ENCODE results near the gene CDC42BPA. TPM values are rescaled to one million over a fixed set of nuclear protein-coding genes. Genes with fewer than 3 reads are reported as not detected.

Gene CDC42BPA
- polyA plus RNA-seq, 2 of the 4 experiments (the other 2 are of a cell fraction), result 11.4 to 28.4 TPM

- 0 out of 3 replicates have a peak overlapping the region, but pooled peaks have one; percentile 1 for H3K4me2 ChIP-seq
- no peak for DNase-seq (ENCODE audit: low read depth in 1 of 2, low spot score in 1 of 2)
- peaks cover 13% of the 10 kb centered on the region for H3K4me1 ChIP-seq
- FAIRE-seq, result no peak
- peak in 1 of 2 experiments; percentile 38; a peak in 2 of 6 replicates for ATAC-seq
- H3K27ac ChIP-seq, result peak overlapping the region in 1 of 2 experiments; percentile 15; a peak in 3 of 6 replicates
- WGBS (ENCODE audit: missing lambda C conversion rate), result 0% methylated on average over 1 of the region's 1 CpG
- no peak overlapping the region for H3K4me3 ChIP-seq
- ChIA-PET POLR2A (no interaction called here), CTCF (no interaction called here)
- no peaks in the 10 kb centered on the region for H3K9me3 ChIP-seq
- no peak for TF ChIP-seq JUNB (IDR thresholded peaks at IDR 0.05)
Measured at GRCh38 chr1:227351443-227351842, 33.2 kb upstream of the CDC42BPA start.

- H3K4me1 ChIP-seq, result peaks cover 8% of the 10 kb centered on the region; the same call in 2 of the 3 replicates
- H3K27ac ChIP-seq, result no peak overlapping the region
- ChIA-PET CTCF (no interaction called here), POLR2A (no interaction called here)
- DNase-seq (ENCODE audit: low read depth in 1 of 2, low spot score in 1 of 2), result no peak
- 90% methylated on average over 3 of the region's 3 CpGs for WGBS (ENCODE audit: missing lambda C conversion rate)
- no peaks in the 10 kb centered on the region for H3K9me3 ChIP-seq
- no peak overlapping the region for H3K4me3 ChIP-seq
- H3K4me2 ChIP-seq, result no peak overlapping the region
- ATAC-seq, result no peak
- TF ChIP-seq NFE2L2 (conservative IDR thresholded peaks at IDR 0.05; ENCODE audit: low read length) (no peak), ELK1 (IDR thresholded peaks at IDR 0.05; ENCODE audit: low read depth, low read length) (no peak), RAD21 (conservative IDR thresholded peaks at IDR 0.05 in 1 of 2, IDR thresholded peaks at IDR 0.05 in 1 of 2) (no peak), TP53 (CRISPR knock-in tag; IDR thresholded peaks at IDR 0.05) (no peak), NPAS2 (CRISPR knock-in tag; IDR thresholded peaks at IDR 0.05; ENCODE audit: borderline replicate concordance) (no peak), MAX (IDR thresholded peaks at IDR 0.05) (no peak)
- no peak for FAIRE-seq
Measured at GRCh38 chr1:227349967-227350366, 31.7 kb upstream of the CDC42BPA start.

GRCh38 chr1:227343727-227344551, 25.6 kb upstream of the CDC42BPA start:
- DNase-seq (ENCODE audit: low read depth in 1 of 2, low spot score in 1 of 2), result peak; percentile 32 to 58
- POLR2A ChIA-PET, result interaction anchor here (0.7 to 1.2 kb wide), 2 partner anchors 25 to 31 kb away, joined by 3 to 12 read pairs; no protein-coding TSS in a partner anchor
- ATAC-seq, result peak; percentile 86 to 98
- Histone ChIP-seq H3K27ac (peak overlapping the region; percentile 65 to 68), H3K9me3 (peaks cover 9% of the 10 kb centered on the region; the same call in 1 of the 3 replicates), H3K4me1 (peaks cover 17% of the 10 kb centered on the region), H3K4me3 (no peak overlapping the region), H3K4me2 (peak overlapping the region; percentile 49)
- peak; percentile 46 for FAIRE-seq
- 8% methylated on average over 3 of the region's 3 CpGs for WGBS (ENCODE audit: missing lambda C conversion rate)
- CTCF ChIA-PET, result interaction anchor here (1.3 to 3.9 kb wide), 2 partner anchors 13 to 105 kb away, joined by 4 to 14 read pairs; no protein-coding TSS in a partner anchor
- TF ChIP-seq RAD21 (conservative IDR thresholded peaks at IDR 0.05 in 1 of 2, IDR thresholded peaks at IDR 0.05 in 1 of 2), result peak in 1 of 2 experiments; percentile 35; a peak in 1 of 5 replicates
- no peak for TF ChIP-seq KDM1A (IDR thresholded peaks at IDR 0.05; ENCODE audit: low read depth)
- 0 out of 5 replicates have a peak, but pooled peaks of 1 of the 2 experiments have one; percentile 18 for TF ChIP-seq JUN (IDR thresholded peaks at IDR 0.05)
- peak; percentile 37; the same call in 1 of the 2 replicates for TF ChIP-seq JUNB (IDR thresholded peaks at IDR 0.05)
- no peak for TF ChIP-seq KDM5A (IDR thresholded peaks at IDR 0.05)
- TF ChIP-seq FOSL2 (IDR thresholded peaks at IDR 0.05), result no peak
- TF ChIP-seq FOSL2 (CRISPR knock-in tag; IDR thresholded peaks at IDR 0.05), result peak; percentile 61
- peak; percentile 70 to 82; a peak in 3 of 4 replicates for TF ChIP-seq CEBPB (IDR thresholded peaks at IDR 0.05)
- TF ChIP-seq MAZ (IDR thresholded peaks at IDR 0.05; ENCODE audit: borderline replicate concordance, low read depth, low read length), result no peak
- peak; percentile 89 for TF ChIP-seq MAFK (IDR thresholded peaks at IDR 0.05; ENCODE audit: partially characterized antibody)
- TF ChIP-seq HES2 (IDR thresholded peaks at IDR 0.05), result peak; percentile 21; the same call in 1 of the 2 replicates

- POLR2A ChIA-PET, result interaction anchor here (1.2 kb wide), 1 partner anchor 24 kb away, joined by 12 read pairs; no protein-coding TSS in a partner anchor
- H3K9me3 ChIP-seq, result peaks cover 9% of the 10 kb centered on the region; the same call in 1 of the 3 replicates
- H3K27ac ChIP-seq, result peak overlapping the region; percentile 30 to 68; a peak in 3 of 6 replicates
- ATAC-seq (no peak), FAIRE-seq (no peak), DNase-seq (ENCODE audit: low read depth in 1 of 2, low spot score in 1 of 2) (no peak)
- H3K4me3 ChIP-seq, result no peak overlapping the region
- TF ChIP-seq E2F6 (IDR thresholded peaks at IDR 0.05; ENCODE audit: borderline replicate concordance, low read depth), result no peak
- no peak for TF ChIP-seq HES2 (IDR thresholded peaks at IDR 0.05)
- no peak for TF ChIP-seq CEBPB (IDR thresholded peaks at IDR 0.05)
- TF ChIP-seq USF2 (IDR thresholded peaks at IDR 0.05), result no peak
- no peak for TF ChIP-seq MYC (IDR thresholded peaks at IDR 0.05; ENCODE audit: borderline replicate concordance, low read length)
- TF ChIP-seq PHF8 (IDR thresholded peaks at IDR 0.05; ENCODE audit: borderline replicate concordance, low read depth), result no peak
- no peak for TF ChIP-seq PBX3 (IDR thresholded peaks at IDR 0.05)
- TF ChIP-seq FOXS1 (CRISPR knock-in tag; IDR thresholded peaks at IDR 0.05), result no peak
- no peak for TF ChIP-seq POLR2AphosphoS2 (conservative IDR thresholded peaks at IDR 0.05; ENCODE audit: low read length)
- no peak for TF ChIP-seq KDM1A (IDR thresholded peaks at IDR 0.05; ENCODE audit: low read depth)
- TF ChIP-seq RARB (CRISPR knock-in tag; IDR thresholded peaks at IDR 0.05), result no peak
- CTCF ChIA-PET, result interaction anchor here (1.3 kb wide), 1 partner anchor 106 kb away, joined by 4 read pairs; no protein-coding TSS in a partner anchor
- peak overlapping the region; percentile 49; the same call in 1 of the 3 replicates for H3K4me2 ChIP-seq
- H3K4me1 ChIP-seq, result peaks cover 17% of the 10 kb centered on the region
Measured at GRCh38 chr1:227343206-227343605, 24.9 kb upstream of the CDC42BPA start.
